ENCODE data around the gene AGAP1. TPM values are rescaled to one million over a fixed set of nuclear protein-coding genes. Genes with fewer than 3 reads are reported as not detected.

The AGAP1 gene
- total and polyA plus RNA-seq, 7 donors: 10.8 to 42.7 (median 18.6) TPM

GRCh38 chr2:235447210-235447609 is 46.6 kb upstream of the AGAP1 start:
- H3K9me3 ChIP-seq: no peaks in the 10 kb centered on the region
- no peak overlapping the region for H3K27ac ChIP-seq
- H3K27me3 ChIP-seq: no peaks in the 10 kb centered on the region
- no peaks in the 10 kb centered on the region for H3K4me1 ChIP-seq
- no peak overlapping the region for H3K4me3 ChIP-seq
- DNase-seq: no peak
- H3K36me3 ChIP-seq: no peaks in the 10 kb centered on the region
- no peak for TF ChIP-seq POLR2AphosphoS5 (IDR thresholded peaks at IDR 0.05)
- TF ChIP-seq POLR2A (IDR thresholded peaks at IDR 0.05): no peak
- no peak for TF ChIP-seq EP300 (IDR thresholded peaks at IDR 0.05)
- no peak for TF ChIP-seq CTCF (IDR thresholded peaks at IDR 0.05)
- 88 to 94% methylated on average over 3 of the region's 3 CpGs for WGBS, 2 donors
- intact Hi-C loops (cut with DNase I): no loop called here

- WGBS, 2 donors: 83 to 84% methylated on average over 9 of the region's 9 CpGs
- no peak overlapping the region for H3K27ac ChIP-seq
- no peak overlapping the region for H3K4me3 ChIP-seq
- H3K36me3 ChIP-seq: no peaks in the 10 kb centered on the region
- no peaks in the 10 kb centered on the region for H3K9me3 ChIP-seq
- H3K4me1 ChIP-seq: no peaks in the 10 kb centered on the region
- TF ChIP-seq EP300 (IDR thresholded peaks at IDR 0.05) (no peak), POLR2AphosphoS5 (IDR thresholded peaks at IDR 0.05) (no peak), POLR2A (IDR thresholded peaks at IDR 0.05) (no peak), CTCF (IDR thresholded peaks at IDR 0.05) (no peak)
- H3K27me3 ChIP-seq: no peaks in the 10 kb centered on the region
- intact Hi-C loops (cut with DNase I): no loop called here
- no peak for DNase-seq
Measured at GRCh38 chr2:235449568-235449967, 44.3 kb upstream of the AGAP1 start.

GRCh38 chr2:235453605-235454151 is 40.2 kb upstream of the AGAP1 start:
- Histone ChIP-seq H3K36me3 (no peaks in the 10 kb centered on the region), H3K27ac (no peak overlapping the region), H3K27me3 (no peaks in the 10 kb centered on the region), H3K4me3 (no peak overlapping the region), H3K4me1 (no peaks in the 10 kb centered on the region), H3K9me3 (no peaks in the 10 kb centered on the region)
- TF ChIP-seq EP300 (IDR thresholded peaks at IDR 0.05): no peak
- TF ChIP-seq POLR2A (IDR thresholded peaks at IDR 0.05): no peak
- TF ChIP-seq CTCF (IDR thresholded peaks at IDR 0.05): no peak
- TF ChIP-seq POLR2AphosphoS5 (IDR thresholded peaks at IDR 0.05): no peak
- WGBS, 2 donors: 93% methylated on average over 6 of the region's 6 CpGs
- no peak for DNase-seq
- intact Hi-C loops (cut with DNase I): no loop called here

GRCh38 chr2:235458839-235459273 is 35.0 kb upstream of the AGAP1 start:
- H3K36me3 ChIP-seq: no peaks in the 10 kb centered on the region
- TF ChIP-seq POLR2AphosphoS5 (IDR thresholded peaks at IDR 0.05) (no peak), CTCF (IDR thresholded peaks at IDR 0.05) (no peak), EP300 (IDR thresholded peaks at IDR 0.05) (no peak), POLR2A (IDR thresholded peaks at IDR 0.05) (no peak)
- DNase-seq: no peak
- peaks cover 0 to 3% (median 0%) of the 10 kb centered on the region in 3 donors for H3K27me3 ChIP-seq
- no peak overlapping the region for H3K4me3 ChIP-seq
- H3K27ac ChIP-seq: no peak overlapping the region
- 49 to 66% methylated on average over 7 of the region's 7 CpGs for WGBS, 2 donors
- H3K9me3 ChIP-seq: no peaks in the 10 kb centered on the region
- intact Hi-C loops (cut with DNase I): no loop called here
- H3K4me1 ChIP-seq: no peaks in the 10 kb centered on the region

GRCh38 chr2:235460548-235461047 is 33.2 kb upstream of the AGAP1 start:
- DNase-seq: no peak
- Histone ChIP-seq H3K27me3 (peaks cover 0 to 3% (median 0%) of the 10 kb centered on the region in 3 donors), H3K4me1 (no peaks in the 10 kb centered on the region), H3K4me3 (no peak overlapping the region), H3K27ac (no peak overlapping the region), H3K9me3 (no peaks in the 10 kb centered on the region), H3K36me3 (no peaks in the 10 kb centered on the region)
- intact Hi-C loops (cut with DNase I): no loop called here
- TF ChIP-seq POLR2AphosphoS5 (IDR thresholded peaks at IDR 0.05) (no peak), CTCF (IDR thresholded peaks at IDR 0.05) (no peak), POLR2A (IDR thresholded peaks at IDR 0.05) (no peak), EP300 (IDR thresholded peaks at IDR 0.05) (no peak)
- 91 to 92% methylated on average over 8 of the region's 8 CpGs for WGBS, 2 donors

Data from sigmoid colon (tissue), 7 donors.